H9 (cell line): ENCODE data around the gene ZNF793. TPM values are rescaled to one million over a fixed set of nuclear protein-coding genes. Genes with fewer than 3 reads are reported as not detected.

Experiments
- DNase-seq: peaks from one replicate; pipeline ENCODE4 v3.0.0-alpha.2; 2017
- H2AFZ ChIP-seq: one replicate; pipeline ENCODE4 v1.6.1; 2013; ENCODE audit warnings: mild to moderate bottlenecking, low read length, control low read depth, moderate library complexity
- H2AK5ac ChIP-seq: 2 replicates; pipeline ENCODE4 v1.6.1; 2013; ENCODE audit warnings: low read length, control low read depth, mixed read lengths; ENCODE audit not compliant: insufficient read length
- H2BK120ac ChIP-seq: one replicate; pipeline ENCODE4 v1.6.1; 2013; ENCODE audit warnings: low read depth, mild to moderate bottlenecking, low read length, control low read depth, inconsistent platforms; ENCODE audit not compliant: poor library complexity, severe bottlenecking
- H2BK12ac ChIP-seq: 2 replicates; pipeline ENCODE4 v1.6.1; 2013; ENCODE audit warnings: low read length, control low read depth, mixed read lengths, low read depth; ENCODE audit not compliant: insufficient read length
- H2BK15ac ChIP-seq: 2 replicates; pipeline ENCODE4 v1.6.1; 2013; ENCODE audit warnings: low read depth, low read length, control low read depth
- H2BK20ac ChIP-seq: one replicate; pipeline ENCODE4 v1.6.1; 2013; ENCODE audit warnings: low read depth, mild to moderate bottlenecking, low read length, control low read depth, inconsistent platforms; ENCODE audit not compliant: poor library complexity, severe bottlenecking
- H2BK5ac ChIP-seq: 2 replicates; pipeline ENCODE4 v1.6.1; 2013; ENCODE audit warnings: low read length, control low read depth, mixed read lengths; ENCODE audit not compliant: insufficient read length
- H3K14ac ChIP-seq: 2 replicates; pipeline ENCODE4 v1.6.1; 2013; ENCODE audit warnings: low read length, control low read depth; ENCODE audit not compliant: insufficient read depth
- H3K18ac ChIP-seq: 2 replicates; pipeline ENCODE4 v1.6.1; 2013; ENCODE audit warnings: low read depth, mild to moderate bottlenecking, mixed read lengths, low read length, control low read depth; ENCODE audit not compliant: insufficient read length
- H3K23ac ChIP-seq: 2 replicates; pipeline ENCODE4 v1.6.1; 2013; ENCODE audit warnings: low read length, control low read depth, mixed read lengths, low read depth; ENCODE audit not compliant: insufficient read length
- H3K23me2 ChIP-seq: 2 replicates; pipeline ENCODE4 v1.6.1; 2013; ENCODE audit warnings: low read depth, mild to moderate bottlenecking, mixed read lengths, low read length, control low read depth; ENCODE audit not compliant: insufficient read length, poor library complexity, severe bottlenecking
- H3K27ac ChIP-seq: 2 replicates; pipeline ENCODE4 v1.5.1; 2013; ENCODE audit warnings: low read length, control low read depth, mixed read lengths, low read depth; ENCODE audit not compliant: insufficient read length
- H3K27me3 ChIP-seq: 2 replicates; pipeline ENCODE4 v1.6.1; 2013; ENCODE audit warnings: low read length, control low read depth, inconsistent platforms; ENCODE audit not compliant: insufficient read depth
- H3K4ac ChIP-seq: 2 replicates; pipeline ENCODE4 v1.6.1; 2013; ENCODE audit warnings: low read depth, mild to moderate bottlenecking, control low read depth, inconsistent platforms, low read length, moderate library complexity
- H3K4me1 ChIP-seq: 2 replicates; pipeline ENCODE4 v1.6.1; 2013; ENCODE audit warnings: low read length, control low read depth, inconsistent platforms; ENCODE audit not compliant: insufficient read depth
- H3K4me2 ChIP-seq: 2 replicates; pipeline ENCODE4 v1.6.1; 2013; ENCODE audit warnings: low read length, control low read depth, mixed read lengths; ENCODE audit not compliant: insufficient read length, insufficient read depth
- H3K56ac ChIP-seq: 2 replicates; pipeline ENCODE4 v1.6.1; 2013; ENCODE audit warnings: low read depth, mild to moderate bottlenecking, mixed read lengths, low read length, control low read depth; ENCODE audit not compliant: insufficient read length
- H3K79me1 ChIP-seq: 2 replicates; pipeline ENCODE4 v1.6.1; 2013; ENCODE audit warnings: low read depth, mild to moderate bottlenecking, moderate library complexity, low read length, control low read depth, inconsistent platforms; ENCODE audit not compliant: insufficient read depth, poor library complexity, severe bottlenecking
- H3K79me2 ChIP-seq: 2 replicates; pipeline ENCODE4 v1.6.1; 2013; ENCODE audit warnings: low read length, control low read depth, inconsistent platforms; ENCODE audit not compliant: insufficient read depth
- H3K9ac ChIP-seq: 2 replicates; pipeline ENCODE4 v1.6.1; 2013; ENCODE audit warnings: low read length, control low read depth, mixed read lengths; ENCODE audit not compliant: insufficient read length; ENCODE audit errors: extremely low read depth
- H3K9me3 ChIP-seq: one replicate; pipeline ENCODE4 v1.6.1; 2013; ENCODE audit warnings: low read depth, low read length, inconsistent platforms; ENCODE audit not compliant: control insufficient read depth
- H3T11ph ChIP-seq: one replicate; pipeline ENCODE4 v1.6.1; 2013; ENCODE audit warnings: mild to moderate bottlenecking, low read length, control low read depth, inconsistent platforms
- H4K20me1 ChIP-seq: one replicate; pipeline ENCODE4 v1.6.1; 2013; ENCODE audit not compliant: control insufficient read depth, insufficient read length, insufficient read depth
- H4K5ac ChIP-seq: 2 replicates; pipeline ENCODE4 v1.6.1; 2013; ENCODE audit warnings: low read depth, mild to moderate bottlenecking, mixed read lengths, low read length, control low read depth; ENCODE audit not compliant: insufficient read length
- H4K8ac ChIP-seq: replicated peaks from 2 replicates; pipeline ENCODE4 v1.6.1; 2013; ENCODE audit warnings: low read length, control low read depth, mixed read lengths, low read depth; ENCODE audit not compliant: insufficient read length
- H4K91ac ChIP-seq: 2 replicates; pipeline ENCODE4 v1.6.1; 2013; ENCODE audit warnings: low read depth, mild to moderate bottlenecking, moderate library complexity, mixed read lengths, low read length, control low read depth; ENCODE audit not compliant: insufficient read length
- H3K27ac Mint-ChIP-seq, 3 experiments: 2 replicates in 2 of 3; 3 replicates in 1 of 3; pipeline ENCODE4 v1.8.0; 2020 to 2021; ENCODE audit warnings: mixed read lengths in 3 of 3, mild to moderate bottlenecking in 1 of 3, moderate library complexity in 1 of 3
- H3K27me3 Mint-ChIP-seq: 2 replicates; pipeline ENCODE4 v1.8.0; 2021; ENCODE audit warnings: low read depth, mild to moderate bottlenecking, moderate library complexity, mixed read lengths
- H3K36me3 Mint-ChIP-seq, 3 experiments: 2 replicates in 2 of 3; 3 replicates in 1 of 3; pipeline ENCODE4 v1.8.0; 2020 to 2021; ENCODE audit warnings: low read depth in 3 of 3, mixed read lengths in 3 of 3; ENCODE audit not compliant: insufficient read depth in 1 of 3
- H3K4me1 Mint-ChIP-seq, 2 experiments: 2 replicates each; pipeline ENCODE4 v1.8.0; 2020; ENCODE audit warnings: mixed read lengths in 2 of 2
- H3K4me3 Mint-ChIP-seq, 2 experiments: 2 replicates in 1 of 2; 3 replicates in 1 of 2; pipeline ENCODE4 v1.8.0; 2020 to 2021; ENCODE audit warnings: mild to moderate bottlenecking in 2 of 2, mixed read lengths in 2 of 2, moderate library complexity in 1 of 2
- H3K9me3 Mint-ChIP-seq, 2 experiments: 2 replicates in 1 of 2; 3 replicates in 1 of 2; pipeline ENCODE4 v1.8.0; 2020; ENCODE audit warnings: mild to moderate bottlenecking in 2 of 2, mixed read lengths in 2 of 2, moderate library complexity in 1 of 2
- CTCF ChIP-seq: fragments of 200-600 bp; sonication (generic); conservative IDR thresholded peaks from 3 replicates; pipeline ENCODE4 v1.8.0; 2021; ENCODE audit warnings: antibody characterized with exemption, mild to moderate bottlenecking
- WGBS: extraction: QIAGEN DNeasy Blood & Tissue Kit; methylation state at CpG from one replicate; pipeline ENCODE4 v1.1.7; 2013; ENCODE audit warnings: missing lambda C conversion rate, low lambda C conversion rate, mixed read lengths; ENCODE audit not compliant: insufficient read length; ENCODE audit errors: extremely low coverage; 5-methylcytosine and 5-hydroxymethylcytosine counted together
- total RNA-seq: library from RNA; stranded (reverse); gene quantifications from 2 replicates; pipeline ENCODE4 v1.2.1, GENCODE V29; 2021

The ZNF793 gene
- total RNA-seq, 1 experiment from 2014 or later = 17.1 TPM

- Histone ChIP-seq H4K8ac (no peak overlapping the region), H3K79me1 (no peaks in the 10 kb centered on the region), H3K56ac (no peak overlapping the region), H3K27ac (no peak overlapping the region), H4K5ac (no peak overlapping the region), H2BK20ac (no peak overlapping the region), H4K91ac (no peak overlapping the region), H3K27me3 (no peaks in the 10 kb centered on the region), H2BK5ac (no peak overlapping the region), H3K23ac (no peak overlapping the region), H3K9ac (no peak overlapping the region), H3K4ac (no peak overlapping the region), H3K79me2 (no peaks in the 10 kb centered on the region), H2BK12ac (no peak overlapping the region), H3K23me2 (peaks cover 9% of the 10 kb centered on the region), H2AFZ (no peak overlapping the region), H3K14ac (no peak overlapping the region), H2AK5ac (no peak overlapping the region), H3K9me3 (no peaks in the 10 kb centered on the region), H3K18ac (no peak overlapping the region), H3T11ph (no peak overlapping the region), H3K4me1 (peaks cover 3% of the 10 kb centered on the region; the same call in 1 of the 2 replicates), H2BK15ac (no peak overlapping the region), H3K4me2 (no peak overlapping the region), H4K20me1 (no peaks in the 10 kb centered on the region), H2BK120ac (no peak overlapping the region)
- peaks cover 0 to 16% of the 10 kb centered on the region in 2 experiments; a peak in 2 of 5 replicates for H3K9me3 Mint-ChIP-seq
- H3K36me3 Mint-ChIP-seq = peaks cover 46 to 48% (median 47%) of the 10 kb centered on the region in 3 experiments
- no CpG with 5 or more reads among the region's 3 CpGs for WGBS
- H3K4me3 Mint-ChIP-seq = no peak overlapping the region
- H3K27ac Mint-ChIP-seq = no peak overlapping the region
- no peaks in the 10 kb centered on the region; a peak in 1 of 4 replicates for H3K4me1 Mint-ChIP-seq
- DNase-seq = no peak
- no peak for TF ChIP-seq CTCF
- no peaks in the 10 kb centered on the region for H3K27me3 Mint-ChIP-seq
Measured at GRCh38 chr19:37511186-37511585, 4.4 kb downstream of the ZNF793 start.
